Peyer's patch (tissue), 4 donors: ENCODE data around the gene ARHGEF26.

ENCODE experiments used
- POLR2A ChIP-seq, 2 donors: fragments of 450-650 bp; IDR thresholded peaks; one replicate each; pipeline ENCODE4 v1.5.1; 2017; ENCODE audit warnings: antibody characterized with exemption in 2 of 2, mild to moderate bottlenecking in 2 of 2, moderate library complexity in 2 of 2
- TF ChIP-seq, protein P1 (sequence below), 6 experiments: fragments of 450-650 bp in 4 of 6; fragments of 200-600 bp in 2 of 6; sonication (generic) in 1 of 6; IDR thresholded peaks; one replicate each; pipeline ENCODE4 v1.5.1; 2017 to 2019; ENCODE audit warnings: antibody characterized with exemption in 6 of 6, mild to moderate bottlenecking in 3 of 6, moderate library complexity in 1 of 6

DNA sequence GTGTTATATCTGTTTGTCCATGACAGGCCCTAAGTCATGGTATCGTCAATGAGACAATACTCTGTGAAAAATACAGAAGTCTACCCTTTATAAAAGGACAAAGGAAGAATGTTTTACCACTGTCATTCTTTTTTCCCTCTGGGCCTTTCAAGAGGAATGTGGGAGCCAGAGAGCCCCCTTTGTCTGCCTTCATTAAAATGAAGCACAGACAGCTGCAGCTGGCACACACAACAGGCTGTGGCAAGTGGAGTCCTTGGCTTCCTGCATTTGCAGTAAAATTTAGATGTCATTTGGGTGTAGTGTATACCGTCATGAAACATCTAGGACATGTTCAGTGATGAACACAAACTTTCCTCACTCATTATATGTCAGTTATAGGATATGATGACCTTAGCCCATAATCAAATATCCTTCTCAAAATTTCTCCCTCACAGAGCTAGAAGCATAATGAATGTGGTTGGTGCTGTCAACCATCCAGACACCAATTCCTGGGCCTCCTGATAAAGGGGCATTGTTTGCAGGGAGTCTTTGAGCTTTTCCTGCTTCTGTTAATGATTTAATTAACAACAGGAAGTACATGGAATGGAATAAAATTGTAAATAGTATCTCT lies 126.7 kb downstream of the ARHGEF26 start:
- TF ChIP-seq, protein P1, sequence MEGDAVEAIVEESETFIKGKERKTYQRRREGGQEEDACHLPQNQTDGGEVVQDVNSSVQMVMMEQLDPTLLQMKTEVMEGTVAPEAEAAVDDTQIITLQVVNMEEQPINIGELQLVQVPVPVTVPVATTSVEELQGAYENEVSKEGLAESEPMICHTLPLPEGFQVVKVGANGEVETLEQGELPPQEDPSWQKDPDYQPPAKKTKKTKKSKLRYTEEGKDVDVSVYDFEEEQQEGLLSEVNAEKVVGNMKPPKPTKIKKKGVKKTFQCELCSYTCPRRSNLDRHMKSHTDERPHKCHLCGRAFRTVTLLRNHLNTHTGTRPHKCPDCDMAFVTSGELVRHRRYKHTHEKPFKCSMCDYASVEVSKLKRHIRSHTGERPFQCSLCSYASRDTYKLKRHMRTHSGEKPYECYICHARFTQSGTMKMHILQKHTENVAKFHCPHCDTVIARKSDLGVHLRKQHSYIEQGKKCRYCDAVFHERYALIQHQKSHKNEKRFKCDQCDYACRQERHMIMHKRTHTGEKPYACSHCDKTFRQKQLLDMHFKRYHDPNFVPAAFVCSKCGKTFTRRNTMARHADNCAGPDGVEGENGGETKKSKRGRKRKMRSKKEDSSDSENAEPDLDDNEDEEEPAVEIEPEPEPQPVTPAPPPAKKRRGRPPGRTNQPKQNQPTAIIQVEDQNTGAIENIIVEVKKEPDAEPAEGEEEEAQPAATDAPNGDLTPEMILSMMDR (IDR thresholded peaks at IDR 0.05): no peak
- TF ChIP-seq POLR2A (IDR thresholded peaks at IDR 0.05): no peak
